Astrocyte of the spinal cord (primary cell): ENCODE data around the gene PROSER2.
"Not testable (repeated sequence)": the region's sequence is repeated elsewhere in the genome, so short reads cannot be mapped to it uniquely, and the experiment has no call there.

Experiments used
- DNase-seq: peaks from one replicate; pipeline ENCODE4 v3.0.0; 2011; ENCODE audit warnings: low read depth, low spot score
- H3K4me3 ChIP-seq: 2 replicates; pipeline ENCODE4 v1.5.1; 2011; ENCODE audit warnings: low read depth, mild to moderate bottlenecking, low read length, moderate library complexity
- CTCF ChIP-seq: IDR thresholded peaks from 2 replicates; pipeline ENCODE4 v1.5.1; 2012; ENCODE audit warnings: low read depth, mild to moderate bottlenecking, low read length, inconsistent platforms
- in situ Hi-C: cut with HindIII; loops from 2 replicates; pipeline ENCODE4 v1.10.0; 2017; ENCODE audit warnings: low sequenced_read_pairs

The PROSER2 gene

GRCh38 chr10:11849277-11849676 is 26.1 kb downstream of the PROSER2 start:
- in situ Hi-C loops: no loop called here
- DNase-seq: no peak
- H3K4me3 ChIP-seq: no peak overlapping the region
- no peak for TF ChIP-seq CTCF

- no peak overlapping the region for H3K4me3 ChIP-seq
- no peak for TF ChIP-seq CTCF
- no peak for DNase-seq
- in situ Hi-C loops: no loop called here
These were observed 26.8 kb downstream of the PROSER2 start for GRCh38 chr10:11849911-11850310.

- TF ChIP-seq CTCF: no peak
- in situ Hi-C loops: no loop called here
These were observed 28.8 kb downstream of the PROSER2 start for GRCh38 chr10:11851910-11852309.

GRCh38 chr10:11852637-11853036 is 29.5 kb downstream of the PROSER2 start:
- DNase-seq, H3K4me3 ChIP-seq, in situ Hi-C loops: not testable (repeated sequence)

More at GRCh38 chr10:11851910-11852309, 28.8 kb downstream of the PROSER2 start:
- no peak for DNase-seq
- no peak overlapping the region for H3K4me3 ChIP-seq

GRCh38 chr10:11853468-11853867 is 30.3 kb downstream of the PROSER2 start:
- DNase-seq: no peak
- no peak for TF ChIP-seq CTCF
- in situ Hi-C loops: no loop called here
- H3K4me3 ChIP-seq: no peak overlapping the region

- TF ChIP-seq CTCF: no peak
- in situ Hi-C loops: no loop called here
- DNase-seq: no peak
- no peak overlapping the region for H3K4me3 ChIP-seq
These were observed 31.1 kb downstream of the PROSER2 start for GRCh38 chr10:11854301-11854700.

GRCh38 chr10:11856089-11856488 is 32.9 kb downstream of the PROSER2 start:
- no peak overlapping the region for H3K4me3 ChIP-seq
- no peak for TF ChIP-seq CTCF
- no peak for DNase-seq
- in situ Hi-C loops: no loop called here
